SK-N-SH (cell line): ENCODE measurements around the gene MCF2L. TPM values are rescaled to one million over a fixed set of nuclear protein-coding genes. Genes with fewer than 3 reads are reported as not detected.

Source experiments
- CTCF ChIA-PET: fragments of 300-600, 350-600 bp; formaldehyde crosslinking; extraction: SDS; loops from one replicate; lab custom pipeline; 2021; lab: Yijun Ruan, JAX
- POLR2A ChIA-PET: fragments of 350-600 bp; sonication (Branson Sonifier 250); formaldehyde crosslinking; extraction: SDS; loops from one replicate; lab custom pipeline; 2020; ENCODE audit warnings: antibody characterized with exemption, inconsistent platforms; lab: Yijun Ruan, JAX
- DNase-seq: peaks from one replicate; pipeline ENCODE4 v3.0.0; 2012
- H2AFZ ChIP-seq: fragments of 200-600 bp; sonication (generic); 2 replicates; pipeline ENCODE4 v1.8.1; 2016; ENCODE audit warnings: antibody characterized with exemption, mild to moderate bottlenecking, low read depth
- H3F3A ChIP-seq: fragments of 200-600 bp; sonication (generic); replicated peaks from 2 replicates; pipeline ENCODE3; 2016; ENCODE audit warnings: antibody characterized with exemption, mild to moderate bottlenecking; ENCODE audit not compliant: insufficient read depth
- H3K27ac ChIP-seq, 2 experiments: fragments of 200-500 bp in 1 of 2; fragments of 200-600 bp in 1 of 2; sonication (Bioruptor generic) in 1 of 2; sonication (generic), shearing (Covaris generic) in 1 of 2; 2 replicates each; pipeline versions ENCODE4 v1.5.1 to v1.6.1; 2014 to 2016; ENCODE audit warnings: low read depth in 2 of 2, inconsistent platforms in 1 of 2, low read length in 1 of 2, mild to moderate bottlenecking in 1 of 2, mixed read lengths in 1 of 2
- H3K27me3 ChIP-seq: fragments of 200-600 bp; sonication (generic), shearing (Covaris generic); 2 replicates; pipeline ENCODE4 v1.6.1; 2016; ENCODE audit warnings: mixed run types; ENCODE audit not compliant: insufficient read depth
- H3K36me3 ChIP-seq, 2 experiments: fragments of 200-500 bp in 1 of 2; fragments of 200-600 bp in 1 of 2; sonication (Bioruptor generic) in 1 of 2; sonication (generic) in 1 of 2; replicated peaks in 1 of 2; 2 replicates each; pipeline versions ENCODE3 to v1.5.1; 2014 to 2016; ENCODE audit warnings: low read length in 1 of 2, mild to moderate bottlenecking in 1 of 2; ENCODE audit not compliant: insufficient read depth in 2 of 2, control insufficient read depth in 1 of 2
- H3K4me1 ChIP-seq, 2 experiments: fragments of 200-500 bp in 1 of 2; fragments of 200-600 bp in 1 of 2; sonication (Bioruptor generic) in 1 of 2; sonication (generic), shearing (Covaris generic) in 1 of 2; 2 replicates each; pipeline versions ENCODE4 v1.5.1 to v1.6.1; 2014 to 2016; ENCODE audit warnings: low read depth in 1 of 2, low read length in 1 of 2, mixed run types in 1 of 2; ENCODE audit not compliant: insufficient read depth in 2 of 2, control insufficient read depth in 1 of 2
- H3K4me2 ChIP-seq: fragments of 200-600 bp; sonication (generic), shearing (Covaris generic); 2 replicates; pipeline ENCODE4 v1.6.1; 2017; ENCODE audit warnings: mixed run types
- H3K4me3 ChIP-seq, 2 experiments: fragments of 200-500 bp in 1 of 2; fragments of 200-600 bp in 1 of 2; sonication (Bioruptor generic) in 1 of 2; sonication (generic), shearing (Covaris generic) in 1 of 2; 2 replicates each; pipeline versions ENCODE4 v1.5.1 to v1.8.1; 2014 to 2016; ENCODE audit warnings: low read depth in 2 of 2, inconsistent platforms in 1 of 2, low read length in 1 of 2, mild to moderate bottlenecking in 1 of 2, mixed read lengths in 1 of 2, moderate library complexity in 1 of 2
- H3K79me2 ChIP-seq: fragments of 200-600 bp; sonication (generic); 2 replicates; pipeline ENCODE4 v1.8.1; 2017; ENCODE audit warnings: mild to moderate bottlenecking; ENCODE audit not compliant: insufficient read depth
- H3K9ac ChIP-seq: fragments of 200-600 bp; sonication (generic); 2 replicates; pipeline ENCODE4 v1.6.1; 2017; ENCODE audit warnings: mixed run types
- H3K9me2 ChIP-seq: fragments of 200-600 bp; sonication (generic); 2 replicates; pipeline ENCODE4 v1.6.1; 2017; ENCODE audit warnings: mixed run types
- H3K9me3 ChIP-seq: fragments of 200-600 bp; sonication (generic); 2 replicates; pipeline ENCODE4 v1.6.1; 2017; ENCODE audit warnings: mixed run types, mild to moderate bottlenecking, moderate library complexity
- H4K20me1 ChIP-seq: fragments of 200-600 bp; sonication (generic); 2 replicates; pipeline ENCODE4 v1.6.1; 2017; ENCODE audit warnings: mild to moderate bottlenecking, mixed run types; ENCODE audit not compliant: insufficient read depth
- CHD2 ChIP-seq: fragments of 150-350 bp; IDR thresholded peaks from 2 replicates; pipeline ENCODE4 v1.6.1; 2018; ENCODE audit warnings: low read length; ENCODE audit not compliant: partially characterized antibody
- CTCF ChIP-seq: fragments of 200-600 bp; sonication (generic); IDR thresholded peaks from 2 replicates; pipeline ENCODE4 v1.6.1; 2017; ENCODE audit warnings: antibody characterized with exemption, mild to moderate bottlenecking, moderate library complexity
- FOSL2 ChIP-seq: IDR thresholded peaks from 2 replicates; pipeline ENCODE4 v1.4.0; 2012; ENCODE audit warnings: low read depth, mild to moderate bottlenecking, moderate library complexity, borderline replicate concordance
- FOXM1 ChIP-seq: IDR thresholded peaks from 2 replicates; pipeline ENCODE4 v1.4.0; 2012; ENCODE audit warnings: low read depth, mild to moderate bottlenecking
- GATA2 ChIP-seq: sonication (generic); formaldehyde crosslinking; IDR thresholded peaks from 2 replicates; pipeline ENCODE4 v1.5.0; 2020; ENCODE audit warnings: mild to moderate bottlenecking, missing genetic modification reagents
- MEF2A ChIP-seq: IDR thresholded peaks from 2 replicates; pipeline ENCODE4 v1.4.0; 2012; ENCODE audit warnings: low read depth, borderline replicate concordance
- NFIC ChIP-seq: IDR thresholded peaks from 2 replicates; pipeline ENCODE4 v1.4.0; 2012; ENCODE audit warnings: borderline replicate concordance
- POLR2AphosphoS5 ChIP-seq: IDR thresholded peaks from 2 replicates; pipeline ENCODE4 v1.6.1; 2012; ENCODE audit warnings: low read depth, low read length
- RAD21 ChIP-seq: IDR thresholded peaks from 2 replicates; pipeline ENCODE4 v1.6.1; 2012; ENCODE audit warnings: mild to moderate bottlenecking, low read length
- RCOR1 ChIP-seq: fragments of 150-350 bp; IDR thresholded peaks from 2 replicates; pipeline ENCODE4 v1.6.1; 2017; ENCODE audit warnings: antibody characterized with exemption, low read length
- RFX5 ChIP-seq: IDR thresholded peaks from 2 replicates; pipeline ENCODE4 v1.6.1; 2012; ENCODE audit warnings: mild to moderate bottlenecking, improper control_type of control experiment, low read length
- SIN3A ChIP-seq: IDR thresholded peaks from 2 replicates; pipeline ENCODE4 v1.6.1; 2012; ENCODE audit warnings: low read depth, mild to moderate bottlenecking, low read length, moderate library complexity, borderline replicate concordance
- TEAD4 ChIP-seq: IDR thresholded peaks from 2 replicates; pipeline ENCODE4 v1.4.0; 2012; ENCODE audit warnings: mild to moderate bottlenecking, borderline replicate concordance; ENCODE audit not compliant: insufficient read depth
- WGBS: methylation state at CpG from one replicate; pipeline ENCODE4 v1.1.6; 2017; ENCODE audit warnings: low lambda C conversion rate; 5-methylcytosine and 5-hydroxymethylcytosine counted together
- polyA plus RNA-seq, 3 experiments: library from polyadenylated mRNA; depleted of rRNA; stranded (reverse); fragments of >200 nt; gene quantifications; 2 replicates each; pipeline ENCODE4 v1.2.3, GENCODE V29; 2012
- TF ChIP-seq, protein P1 (sequence below): IDR thresholded peaks from 2 replicates; pipeline ENCODE4 v1.4.0; 2012; ENCODE audit warnings: low read depth, borderline replicate concordance

The MCF2L gene
- polyA plus RNA-seq, 1 of the 3 experiments (the other 2 are of a cell fraction) = 0.56 TPM

DNA sequence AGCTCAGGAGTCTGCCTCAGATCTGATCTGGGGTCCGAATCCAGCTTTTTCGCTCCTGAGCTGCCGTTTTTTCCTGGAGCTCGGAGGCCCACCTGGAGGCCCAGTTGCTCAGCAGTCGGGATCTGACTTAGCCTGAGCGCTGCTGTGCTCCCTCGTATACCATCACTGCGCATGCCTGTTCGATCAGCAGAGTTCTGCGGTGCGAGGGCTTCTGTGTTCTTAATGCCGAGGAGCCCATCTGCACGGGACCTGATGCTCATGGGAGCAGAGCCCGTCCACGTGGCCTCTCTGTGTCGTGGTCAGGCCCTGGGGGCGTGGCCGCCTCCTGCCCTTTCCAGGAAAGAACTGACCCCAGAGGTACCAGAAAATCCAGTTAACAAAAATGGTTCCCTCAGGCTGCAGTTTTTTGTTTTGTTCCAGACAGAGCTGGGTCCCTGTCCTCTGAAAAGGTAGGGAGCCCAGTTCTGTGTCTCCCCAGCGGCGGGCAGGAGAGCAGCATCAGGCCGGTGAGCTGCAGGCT is 57.4 kb downstream of the MCF2L start:
- Histone ChIP-seq H3F3A (no peaks in the 10 kb centered on the region), H3K79me2 (no peaks in the 10 kb centered on the region), H3K4me2 (no peak overlapping the region), H3K9me2 (no peaks in the 10 kb centered on the region), H3K4me3 (no peak overlapping the region), H3K9me3 (no peaks in the 10 kb centered on the region), H2AFZ (no peak overlapping the region), H3K27me3 (peaks cover 4% of the 10 kb centered on the region; the same call in 1 of the 2 replicates), H3K9ac (no peak overlapping the region), H3K36me3 (no peaks in the 10 kb centered on the region), H4K20me1 (no peaks in the 10 kb centered on the region), H3K27ac (peak overlapping the region in 1 of 2 experiments; percentile 62; a peak in 2 of 4 replicates), H3K4me1 (peaks cover 0 to 20% of the 10 kb centered on the region in 2 experiments; a peak in 1 of 4 replicates)
- DNase-seq = no peak
- TF ChIP-seq SIN3A (no peak), CHD2 (no peak), POLR2AphosphoS5 (no peak), TEAD4 (no peak), GATA2 (CRISPR knock-in tag) (no peak), NFIC (no peak), RFX5 (no peak)
- TF ChIP-seq, protein P1, sequence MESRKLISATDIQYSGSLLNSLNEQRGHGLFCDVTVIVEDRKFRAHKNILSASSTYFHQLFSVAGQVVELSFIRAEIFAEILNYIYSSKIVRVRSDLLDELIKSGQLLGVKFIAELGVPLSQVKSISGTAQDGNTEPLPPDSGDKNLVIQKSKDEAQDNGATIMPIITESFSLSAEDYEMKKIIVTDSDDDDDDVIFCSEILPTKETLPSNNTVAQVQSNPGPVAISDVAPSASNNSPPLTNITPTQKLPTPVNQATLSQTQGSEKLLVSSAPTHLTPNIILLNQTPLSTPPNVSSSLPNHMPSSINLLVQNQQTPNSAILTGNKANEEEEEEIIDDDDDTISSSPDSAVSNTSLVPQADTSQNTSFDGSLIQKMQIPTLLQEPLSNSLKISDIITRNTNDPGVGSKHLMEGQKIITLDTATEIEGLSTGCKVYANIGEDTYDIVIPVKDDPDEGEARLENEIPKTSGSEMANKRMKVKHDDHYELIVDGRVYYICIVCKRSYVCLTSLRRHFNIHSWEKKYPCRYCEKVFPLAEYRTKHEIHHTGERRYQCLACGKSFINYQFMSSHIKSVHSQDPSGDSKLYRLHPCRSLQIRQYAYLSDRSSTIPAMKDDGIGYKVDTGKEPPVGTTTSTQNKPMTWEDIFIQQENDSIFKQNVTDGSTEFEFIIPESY = no peak
- CTCF ChIA-PET = interaction anchor here (0.7 to 8.4 kb wide), 8 partner anchors 9 to 140 kb away, joined by 3 to 150 read pairs (median 11); partner anchors contain the start of gene MCF2L
- WGBS = 66% methylated on average over 10 of the region's 21 CpGs
- POLR2A ChIA-PET = interaction anchor here (0.7 to 1.2 kb wide), 3 partner anchors 25 to 438 kb away, joined by 3 read pairs; partner anchors contain the start of gene TUBGCP3

GRCh38 chr13:113027095-113027494 is 58.1 kb downstream of the MCF2L start:
- Histone ChIP-seq H4K20me1 (no peaks in the 10 kb centered on the region), H2AFZ (no peak overlapping the region), H3K9me2 (no peaks in the 10 kb centered on the region), H3K36me3 (no peaks in the 10 kb centered on the region), H3K79me2 (no peaks in the 10 kb centered on the region), H3K27me3 (peaks cover 4% of the 10 kb centered on the region; the same call in 1 of the 2 replicates), H3F3A (no peaks in the 10 kb centered on the region), H3K4me3 (no peak overlapping the region), H3K4me1 (peaks cover 0 to 20% of the 10 kb centered on the region in 2 experiments; a peak in 1 of 4 replicates), H3K9ac (no peak overlapping the region), H3K4me2 (no peak overlapping the region), H3K27ac (peak overlapping the region in 1 of 2 experiments; percentile 62; a peak in 2 of 4 replicates), H3K9me3 (no peaks in the 10 kb centered on the region)
- ChIA-PET POLR2A (interaction anchor here (1.1 to 1.2 kb wide), 2 partner anchors 26 to 439 kb away, joined by 3 read pairs; partner anchors contain the start of gene TUBGCP3), CTCF (interaction anchor here (0.5 to 8.4 kb wide), 11 partner anchors 9 to 392 kb away, joined by 3 to 150 read pairs (median 6); partner anchors contain the start of gene MCF2L)
- WGBS = 62% methylated on average over 13 of the region's 13 CpGs
- TF ChIP-seq NFIC = no peak
- no peak for TF ChIP-seq RCOR1
- TF ChIP-seq GATA2 (CRISPR knock-in tag) = peak; percentile 81
- TF ChIP-seq RFX5 = no peak
- TF ChIP-seq MEF2A = no peak
- no peak for TF ChIP-seq FOXM1
- peak; percentile 15; the same call in 1 of the 2 replicates for TF ChIP-seq RAD21
- TF ChIP-seq, protein P1 = no peak
- TF ChIP-seq FOSL2 = no peak
- no peak for TF ChIP-seq CTCF
- DNase-seq = peak; percentile 80
